Measurements from ENCODE around the gene KIAA0930. TPM values are rescaled to one million over a fixed set of nuclear protein-coding genes. Genes with fewer than 3 reads are reported as not detected.

Gene KIAA0930
- total RNA-seq, 1 donor, result 43.4 TPM

GRCh38 chr22:45157907-45158306 lies 82.8 kb downstream of the KIAA0930 start:
- Histone ChIP-seq H3K79me2 (ENCODE audit: insufficient read depth, low read length) (peaks cover 78% of the 10 kb centered on the region), H3K4me1 (ENCODE audit: insufficient read depth, low read length) (peaks cover 37% of the 10 kb centered on the region)
- TF ChIP-seq, protein P1, sequence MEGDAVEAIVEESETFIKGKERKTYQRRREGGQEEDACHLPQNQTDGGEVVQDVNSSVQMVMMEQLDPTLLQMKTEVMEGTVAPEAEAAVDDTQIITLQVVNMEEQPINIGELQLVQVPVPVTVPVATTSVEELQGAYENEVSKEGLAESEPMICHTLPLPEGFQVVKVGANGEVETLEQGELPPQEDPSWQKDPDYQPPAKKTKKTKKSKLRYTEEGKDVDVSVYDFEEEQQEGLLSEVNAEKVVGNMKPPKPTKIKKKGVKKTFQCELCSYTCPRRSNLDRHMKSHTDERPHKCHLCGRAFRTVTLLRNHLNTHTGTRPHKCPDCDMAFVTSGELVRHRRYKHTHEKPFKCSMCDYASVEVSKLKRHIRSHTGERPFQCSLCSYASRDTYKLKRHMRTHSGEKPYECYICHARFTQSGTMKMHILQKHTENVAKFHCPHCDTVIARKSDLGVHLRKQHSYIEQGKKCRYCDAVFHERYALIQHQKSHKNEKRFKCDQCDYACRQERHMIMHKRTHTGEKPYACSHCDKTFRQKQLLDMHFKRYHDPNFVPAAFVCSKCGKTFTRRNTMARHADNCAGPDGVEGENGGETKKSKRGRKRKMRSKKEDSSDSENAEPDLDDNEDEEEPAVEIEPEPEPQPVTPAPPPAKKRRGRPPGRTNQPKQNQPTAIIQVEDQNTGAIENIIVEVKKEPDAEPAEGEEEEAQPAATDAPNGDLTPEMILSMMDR (IDR thresholded peaks at IDR 0.05; ENCODE audit: extremely low read depth, low read depth, low read length), result no peak

GRCh38 chr22:45155050-45155840 lies 85.4 kb downstream of the KIAA0930 start:
- Histone ChIP-seq H3K36me3 (ENCODE audit: insufficient read depth, low read length) (peaks cover 36% of the 10 kb centered on the region), H3K27me3 (ENCODE audit: insufficient read depth, low read length) (no peaks in the 10 kb centered on the region), H3K4me1 (ENCODE audit: insufficient read depth, low read length) (peaks cover 29% of the 10 kb centered on the region), H3K4me2 (ENCODE audit: insufficient read depth, low read length) (no peak overlapping the region), H3K9me3 (ENCODE audit: low read depth, low read length) (no peaks in the 10 kb centered on the region), H3K4me3 (ENCODE audit: insufficient read depth, low read length) (no peak overlapping the region), H3K79me2 (ENCODE audit: insufficient read depth, low read length) (peaks cover 76% of the 10 kb centered on the region), H4K20me1 (ENCODE audit: insufficient read depth, low read length) (peaks cover 7% of the 10 kb centered on the region), H3K27ac (ENCODE audit: low read depth, low read length) (peak overlapping the region; percentile 11), H2AFZ (ENCODE audit: low read length) (no peak overlapping the region)
- TF ChIP-seq, protein P1 (IDR thresholded peaks at IDR 0.05; ENCODE audit: extremely low read depth, low read depth, low read length), result no peak
- no peak for DNase-seq (ENCODE audit: insufficient read length, low spot score, missing footprints)

More at GRCh38 chr22:45157907-45158306, 82.8 kb downstream of the KIAA0930 start:
- no peaks in the 10 kb centered on the region for H3K9me3 ChIP-seq (ENCODE audit: low read depth, low read length)
- H3K36me3 ChIP-seq (ENCODE audit: insufficient read depth, low read length), result peaks cover 24% of the 10 kb centered on the region
- no peaks in the 10 kb centered on the region for H3K27me3 ChIP-seq (ENCODE audit: insufficient read depth, low read length)
- no peak overlapping the region for H2AFZ ChIP-seq (ENCODE audit: low read length)
- no peak overlapping the region for H3K4me3 ChIP-seq (ENCODE audit: insufficient read depth, low read length)
- H3K4me2 ChIP-seq (ENCODE audit: insufficient read depth, low read length), result peak overlapping the region; percentile 67
- H4K20me1 ChIP-seq (ENCODE audit: insufficient read depth, low read length), result peaks cover 7% of the 10 kb centered on the region
- DNase-seq (ENCODE audit: insufficient read length, low spot score, missing footprints), result no peak
- H3K27ac ChIP-seq (ENCODE audit: low read depth, low read length), result peak overlapping the region; percentile 89

GRCh38 chr22:45154383-45154782 lies 86.3 kb downstream of the KIAA0930 start:
- TF ChIP-seq, protein P1 (IDR thresholded peaks at IDR 0.05; ENCODE audit: extremely low read depth, low read depth, low read length), result no peak

GRCh38 chr22:45151503-45151902 lies 89.2 kb downstream of the KIAA0930 start:
- Histone ChIP-seq H2AFZ (ENCODE audit: low read length) (no peak overlapping the region), H4K20me1 (ENCODE audit: insufficient read depth, low read length) (peaks cover 4% of the 10 kb centered on the region), H3K27me3 (ENCODE audit: insufficient read depth, low read length) (no peaks in the 10 kb centered on the region), H3K27ac (ENCODE audit: low read depth, low read length) (no peak overlapping the region), H3K79me2 (ENCODE audit: insufficient read depth, low read length) (peaks cover 61% of the 10 kb centered on the region), H3K4me2 (ENCODE audit: insufficient read depth, low read length) (no peak overlapping the region), H3K4me3 (ENCODE audit: insufficient read depth, low read length) (no peak overlapping the region), H3K4me1 (ENCODE audit: insufficient read depth, low read length) (peaks cover 17% of the 10 kb centered on the region), H3K9me3 (ENCODE audit: low read depth, low read length) (no peaks in the 10 kb centered on the region), H3K36me3 (ENCODE audit: insufficient read depth, low read length) (peaks cover 26% of the 10 kb centered on the region)
- DNase-seq (ENCODE audit: insufficient read length, low spot score, missing footprints), result no peak
- TF ChIP-seq, protein P1 (IDR thresholded peaks at IDR 0.05; ENCODE audit: extremely low read depth, low read depth, low read length), result no peak

More at GRCh38 chr22:45154383-45154782, 86.3 kb downstream of the KIAA0930 start:
- Histone ChIP-seq H2AFZ (ENCODE audit: low read length) (no peak overlapping the region), H3K4me1 (ENCODE audit: insufficient read depth, low read length) (peaks cover 29% of the 10 kb centered on the region), H4K20me1 (ENCODE audit: insufficient read depth, low read length) (peaks cover 7% of the 10 kb centered on the region), H3K27me3 (ENCODE audit: insufficient read depth, low read length) (no peaks in the 10 kb centered on the region), H3K79me2 (ENCODE audit: insufficient read depth, low read length) (peaks cover 72% of the 10 kb centered on the region), H3K4me2 (ENCODE audit: insufficient read depth, low read length) (no peak overlapping the region), H3K36me3 (ENCODE audit: insufficient read depth, low read length) (peaks cover 40% of the 10 kb centered on the region), H3K9me3 (ENCODE audit: low read depth, low read length) (no peaks in the 10 kb centered on the region), H3K4me3 (ENCODE audit: insufficient read depth, low read length) (no peak overlapping the region), H3K27ac (ENCODE audit: low read depth, low read length) (peak overlapping the region; percentile 11)
- no peak for DNase-seq (ENCODE audit: insufficient read length, low spot score, missing footprints)

Data from osteoblast (primary cell).